NOMO-1 (cell line): ENCODE results near the gene ZNF823.

Experiments
- DNase-seq, 2 experiments: peaks; one replicate each; lab custom pipeline; 2025; ENCODE audit not compliant: unreplicated experiment in 2 of 2; lab: John Stamatoyannopoulos, UW

The ZNF823 gene

GRCh38 chr19:11737964-11738745 is 591 bp downstream of the ZNF823 start:
- peak; percentile 27 to 28 for DNase-seq

DNA sequence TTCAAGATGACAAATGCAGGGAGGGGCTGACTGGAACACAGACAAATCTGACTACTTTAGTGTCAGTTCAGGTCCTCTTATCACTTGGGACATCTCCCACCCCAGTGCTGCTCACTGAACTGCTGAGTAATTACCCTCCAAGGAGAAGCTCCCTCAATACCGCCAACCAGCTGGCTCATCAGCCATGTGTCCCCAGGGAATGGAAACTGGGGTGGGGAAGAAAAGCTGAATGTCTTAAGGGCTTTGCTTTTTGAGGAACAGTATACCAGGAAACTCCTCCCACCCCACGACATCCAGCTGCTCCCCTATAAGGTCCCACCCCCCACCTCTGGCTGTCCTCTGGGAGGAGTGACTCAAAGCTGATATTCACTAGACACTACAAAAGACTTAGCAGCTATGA is 2.0 kb downstream of the ZNF823 start:
- no peak for DNase-seq

- no peak for DNase-seq
Measured at GRCh38 chr19:11735375-11735774, 3.4 kb downstream of the ZNF823 start.

GRCh38 chr19:11729586-11729985 is 9.2 kb downstream of the ZNF823 start:
- DNase-seq: no peak

DNA sequence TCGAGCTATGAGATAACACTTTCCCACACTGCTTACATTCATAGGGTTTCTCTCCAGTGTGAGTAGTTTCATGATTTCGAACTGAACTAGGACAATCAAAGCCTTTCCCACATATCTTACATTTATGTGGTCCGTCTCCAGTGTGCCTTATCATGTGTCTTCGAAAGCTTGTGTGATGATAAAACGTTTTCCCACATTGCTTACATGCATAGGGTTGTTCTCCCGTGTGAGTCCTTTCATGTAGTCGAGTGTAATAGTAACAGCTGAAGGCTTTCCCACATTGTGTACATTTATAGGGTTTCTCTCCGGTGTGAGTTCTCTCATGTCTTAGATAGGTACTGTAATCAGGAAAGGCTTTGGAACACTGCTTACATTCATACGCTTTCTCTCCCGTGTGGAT is 16.3 kb downstream of the ZNF823 start:
- no peak for DNase-seq

DNA sequence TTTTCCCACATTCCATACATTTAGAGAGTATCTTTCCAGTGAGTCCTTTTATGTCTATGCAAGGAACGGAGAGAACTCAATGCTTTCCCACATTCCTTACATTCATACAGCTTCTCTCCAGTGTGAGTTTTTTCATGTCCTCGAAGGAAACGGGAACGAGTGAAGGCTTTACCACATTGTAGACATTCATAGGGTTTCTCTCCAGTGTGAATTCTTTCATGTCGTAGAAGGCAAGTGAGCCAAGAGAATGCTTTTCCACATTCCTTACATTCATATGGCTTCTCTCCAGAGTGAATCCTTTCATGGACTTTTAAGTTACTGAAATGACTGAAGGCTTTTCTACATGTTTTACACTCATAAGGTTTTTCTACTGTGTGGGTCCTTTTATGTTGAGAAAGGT is 17.1 kb downstream of the ZNF823 start:
- no peak for DNase-seq

GRCh38 chr19:11710313-11710712 is 28.4 kb downstream of the ZNF823 start:
- no peak for DNase-seq

- no peak for DNase-seq
Measured at GRCh38 chr19:11708457-11708856, 30.3 kb downstream of the ZNF823 start.

- DNase-seq: no peak
Measured at GRCh38 chr19:11705474-11705873, 33.3 kb downstream of the ZNF823 start.

DNA sequence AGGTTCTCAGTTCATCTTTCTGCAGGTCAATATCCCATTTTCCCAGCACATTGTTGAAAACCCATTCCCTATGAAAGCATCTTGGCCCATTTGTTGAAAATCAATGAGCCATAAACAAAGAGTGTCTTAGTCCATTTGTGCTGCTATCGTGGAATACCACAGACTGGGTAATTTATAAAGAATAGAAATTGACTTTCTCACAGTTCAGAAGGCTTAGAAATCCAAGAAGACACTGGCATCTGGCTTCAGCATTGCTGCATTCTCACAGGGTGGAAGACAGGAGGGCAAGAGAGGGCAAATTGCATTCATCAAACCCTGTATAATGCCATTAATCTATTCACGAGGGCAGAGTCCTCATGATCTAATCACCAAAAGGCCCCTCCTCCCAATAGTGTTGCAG is 34.1 kb downstream of the ZNF823 start:
- DNase-seq: no peak

DNA sequence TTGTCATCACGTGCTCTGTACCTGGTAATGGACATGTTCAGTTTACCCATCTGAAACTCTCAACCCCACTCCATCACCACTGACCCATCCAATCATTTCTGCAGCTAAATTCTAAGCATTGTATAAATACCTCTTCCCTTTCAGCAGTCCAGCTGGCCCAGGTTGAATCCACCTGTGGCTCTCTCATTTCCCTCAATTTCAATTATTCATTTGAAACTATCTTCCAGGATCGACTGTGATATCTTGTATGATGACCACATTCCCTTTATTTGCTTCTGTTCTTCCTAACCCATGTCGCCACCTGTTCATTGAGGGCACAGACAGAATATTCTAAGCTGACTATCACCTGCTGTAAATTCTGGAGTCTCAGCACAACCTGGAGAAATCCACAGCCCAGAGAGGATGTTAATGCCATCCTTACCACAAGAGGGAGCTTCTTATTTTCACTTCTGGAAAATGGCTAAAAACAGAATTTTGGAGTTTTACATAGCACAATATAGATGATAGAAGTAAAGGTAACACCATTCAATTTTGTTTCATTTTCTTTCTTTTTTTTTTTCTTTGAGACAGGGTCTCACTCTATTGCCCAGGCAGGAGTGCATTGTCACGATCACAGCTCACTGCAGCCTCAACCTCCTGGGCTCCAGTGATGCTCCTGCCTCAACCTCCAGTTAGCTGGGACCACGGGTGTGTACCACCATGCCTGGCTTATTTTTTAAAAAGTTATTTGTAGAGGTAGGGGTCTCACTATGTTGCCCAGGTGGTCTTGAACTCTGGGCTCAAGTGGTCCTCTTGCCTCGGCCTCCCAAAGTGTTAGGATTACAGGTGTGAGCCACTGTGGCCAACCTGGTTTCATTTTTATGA is 38.6 kb downstream of the ZNF823 start:
- peak in 1 of 2 experiments; percentile 14 for DNase-seq

DNA sequence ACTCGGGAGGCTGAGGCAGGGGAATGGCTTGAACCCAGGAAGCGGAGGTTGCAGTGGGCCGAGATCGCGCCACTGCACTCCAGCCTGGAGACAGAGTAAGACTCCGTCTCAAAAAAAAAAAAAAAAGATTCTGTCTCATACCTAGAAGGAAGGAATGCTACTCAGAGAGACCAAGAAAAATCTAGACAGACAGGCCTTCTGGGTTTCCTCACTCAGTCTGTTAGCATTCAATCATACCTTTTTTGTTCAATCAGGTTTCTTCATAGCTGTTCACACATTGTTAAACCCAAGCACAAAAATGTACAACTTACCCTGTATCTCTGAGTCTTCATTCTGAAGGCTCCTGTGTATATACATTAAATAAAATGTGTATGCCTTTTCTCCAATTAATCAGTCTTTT is 40.5 kb downstream of the ZNF823 start:
- DNase-seq: no peak

DNA sequence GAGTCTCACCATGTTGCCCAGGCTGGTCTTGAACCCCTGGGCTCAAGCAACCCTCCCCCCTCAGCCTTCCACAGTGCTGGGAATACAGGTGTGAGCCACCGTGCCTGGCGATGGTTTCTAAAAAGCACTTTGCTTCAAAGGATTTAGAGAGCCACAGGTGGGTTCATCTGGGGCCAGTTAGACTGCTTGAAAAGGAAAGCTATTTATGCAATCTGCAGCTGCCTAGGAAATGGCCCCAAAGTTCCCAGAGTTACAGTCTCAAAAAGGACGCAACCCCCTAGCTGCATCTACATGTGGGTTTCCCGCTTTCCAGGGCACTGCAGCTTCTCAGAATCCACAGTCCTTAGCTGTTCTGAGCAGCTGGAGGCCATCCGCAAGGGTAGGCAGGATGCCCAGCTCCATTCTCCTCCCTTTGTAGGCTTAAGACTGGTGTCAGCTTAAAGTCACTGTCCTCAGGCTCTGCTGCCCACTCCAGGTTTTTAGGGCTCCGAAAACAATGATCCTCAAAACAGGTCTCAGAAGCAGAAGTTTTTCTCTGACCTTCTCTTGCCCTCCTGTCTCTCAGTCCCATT is 41.4 kb downstream of the ZNF823 start:
- no peak for DNase-seq

GRCh38 chr19:11694533-11695439 is 44.0 kb downstream of the ZNF823 start:
- no peak for DNase-seq

DNA sequence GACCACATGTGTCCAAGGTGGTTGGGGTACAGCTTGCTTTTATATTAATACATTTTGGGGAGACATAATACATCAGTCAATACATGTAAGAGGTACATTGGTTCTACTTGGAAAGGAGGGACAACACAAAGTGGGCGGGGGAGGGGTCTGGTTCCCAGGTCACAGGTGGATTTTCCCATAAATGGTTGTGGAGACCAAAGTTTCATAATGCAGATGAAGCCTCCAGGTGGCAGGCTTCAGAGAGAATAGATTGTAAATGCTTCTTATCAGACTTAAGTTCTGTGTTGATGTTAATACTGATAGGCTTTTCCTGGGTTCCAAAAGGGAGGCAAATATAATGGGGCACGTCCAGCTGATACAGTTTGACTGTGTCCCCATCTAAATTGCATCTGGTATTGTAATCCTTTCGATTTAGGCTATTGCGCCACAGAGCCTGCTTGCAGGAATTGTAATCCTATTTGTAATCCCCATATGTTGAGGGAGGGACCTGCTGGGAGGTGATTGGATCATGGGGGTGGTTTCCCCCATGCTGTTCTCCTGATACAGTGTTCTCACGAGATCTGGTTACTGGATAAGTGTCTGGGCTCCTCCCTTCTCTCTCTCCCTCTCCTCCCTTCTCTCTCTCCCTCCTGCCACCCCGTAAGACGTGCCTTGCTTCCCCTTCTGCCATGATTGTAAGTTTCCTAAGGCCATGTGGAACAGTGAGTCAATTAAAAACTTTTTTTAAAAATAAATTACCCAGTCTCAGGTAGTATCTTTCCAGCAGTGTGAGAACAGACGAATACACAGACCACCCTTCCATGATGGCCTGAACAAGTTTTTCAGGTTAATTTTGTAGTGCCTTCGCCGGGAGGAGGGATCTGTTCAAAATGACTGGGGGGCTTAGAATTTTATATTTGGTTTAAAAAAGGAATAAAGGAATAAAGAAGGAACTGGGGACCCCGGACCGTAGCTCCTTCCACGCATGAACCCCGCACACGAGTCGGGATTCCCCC is 44.9 kb downstream of the ZNF823 start:
- no peak for DNase-seq

GRCh38 chr19:11692127-11692790 is 46.5 kb downstream of the ZNF823 start:
- DNase-seq: no peak

- no peak for DNase-seq
Measured at GRCh38 chr19:11685676-11686650, 52.8 kb downstream of the ZNF823 start.
